ENCODE data around the gene HAUS6. TPM values are rescaled to one million over a fixed set of nuclear protein-coding genes. Genes with fewer than 3 reads are reported as not detected.

The HAUS6 gene
- total and polyA plus RNA-seq, 11 donors = 1.7 to 8.8 (median 5.9) TPM

DNA sequence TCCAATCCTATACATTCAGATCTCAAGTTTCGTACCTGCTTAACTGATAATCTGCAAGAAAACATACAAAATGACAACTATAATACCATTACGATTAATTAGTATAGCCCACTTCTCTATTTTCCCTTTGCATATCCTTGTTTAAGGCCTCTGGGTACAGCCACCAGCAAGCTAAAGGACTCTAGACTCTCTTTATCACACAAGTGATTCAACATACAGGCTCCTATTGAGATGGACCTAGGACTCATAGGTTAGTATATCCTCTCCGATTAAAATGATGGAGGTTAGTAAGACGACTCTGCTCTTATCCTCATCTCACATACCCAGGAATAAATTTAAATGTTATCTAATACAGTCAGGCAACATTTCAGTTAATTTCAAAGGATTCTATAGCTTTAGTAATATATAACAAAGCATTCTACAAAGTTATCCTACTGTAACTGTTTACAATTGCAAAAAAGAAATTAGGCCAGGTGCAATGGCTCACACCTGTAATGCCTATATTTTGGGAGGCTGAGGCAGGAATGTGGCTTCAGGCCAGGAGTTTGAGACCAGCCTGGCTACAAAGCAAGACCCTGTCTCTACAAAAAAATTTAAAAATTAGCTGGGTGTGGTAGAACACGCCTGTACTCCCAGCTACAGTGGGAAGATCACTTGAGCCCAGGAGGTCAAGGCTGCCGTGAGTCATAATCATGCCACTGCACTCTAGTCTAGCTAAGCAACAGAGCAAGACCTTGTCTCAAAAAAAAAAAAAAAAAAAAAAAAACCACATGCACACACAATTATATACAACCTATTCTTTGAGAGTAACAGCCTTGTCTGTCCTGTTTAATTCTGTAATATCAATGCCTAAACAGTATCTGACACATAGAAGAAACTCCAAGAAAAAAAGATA lies 15.4 kb downstream of the HAUS6 start:
- no peak overlapping the region for H3K27ac ChIP-seq
- no peaks in the 10 kb centered on the region for H3K9me3 ChIP-seq
- DNase-seq (no peak), ATAC-seq (no peak)
- no peak overlapping the region for H3K4me3 ChIP-seq
- no peaks in the 10 kb centered on the region for H3K27me3 ChIP-seq
- no peaks in the 10 kb centered on the region for H3K4me1 ChIP-seq
- intact Hi-C loops (cut with DNase I) = loop anchor here in 2 of 10 donors (10.0 kb wide), 2 partner anchors 87 to 367 kb away; no protein-coding TSS in a partner anchor
- TF ChIP-seq POLR2A (IDR thresholded peaks at IDR 0.05) = no peak
- TF ChIP-seq, protein P1, sequence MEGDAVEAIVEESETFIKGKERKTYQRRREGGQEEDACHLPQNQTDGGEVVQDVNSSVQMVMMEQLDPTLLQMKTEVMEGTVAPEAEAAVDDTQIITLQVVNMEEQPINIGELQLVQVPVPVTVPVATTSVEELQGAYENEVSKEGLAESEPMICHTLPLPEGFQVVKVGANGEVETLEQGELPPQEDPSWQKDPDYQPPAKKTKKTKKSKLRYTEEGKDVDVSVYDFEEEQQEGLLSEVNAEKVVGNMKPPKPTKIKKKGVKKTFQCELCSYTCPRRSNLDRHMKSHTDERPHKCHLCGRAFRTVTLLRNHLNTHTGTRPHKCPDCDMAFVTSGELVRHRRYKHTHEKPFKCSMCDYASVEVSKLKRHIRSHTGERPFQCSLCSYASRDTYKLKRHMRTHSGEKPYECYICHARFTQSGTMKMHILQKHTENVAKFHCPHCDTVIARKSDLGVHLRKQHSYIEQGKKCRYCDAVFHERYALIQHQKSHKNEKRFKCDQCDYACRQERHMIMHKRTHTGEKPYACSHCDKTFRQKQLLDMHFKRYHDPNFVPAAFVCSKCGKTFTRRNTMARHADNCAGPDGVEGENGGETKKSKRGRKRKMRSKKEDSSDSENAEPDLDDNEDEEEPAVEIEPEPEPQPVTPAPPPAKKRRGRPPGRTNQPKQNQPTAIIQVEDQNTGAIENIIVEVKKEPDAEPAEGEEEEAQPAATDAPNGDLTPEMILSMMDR (IDR thresholded peaks at IDR 0.05) = no peak
- WGBS, 4 donors = 86 to 94% (median 90%) methylated on average over 6 of the region's 6 CpGs
- peaks cover 0 to 100% (median 95%) of the 10 kb centered on the region in 9 donors for H3K36me3 ChIP-seq

DNA sequence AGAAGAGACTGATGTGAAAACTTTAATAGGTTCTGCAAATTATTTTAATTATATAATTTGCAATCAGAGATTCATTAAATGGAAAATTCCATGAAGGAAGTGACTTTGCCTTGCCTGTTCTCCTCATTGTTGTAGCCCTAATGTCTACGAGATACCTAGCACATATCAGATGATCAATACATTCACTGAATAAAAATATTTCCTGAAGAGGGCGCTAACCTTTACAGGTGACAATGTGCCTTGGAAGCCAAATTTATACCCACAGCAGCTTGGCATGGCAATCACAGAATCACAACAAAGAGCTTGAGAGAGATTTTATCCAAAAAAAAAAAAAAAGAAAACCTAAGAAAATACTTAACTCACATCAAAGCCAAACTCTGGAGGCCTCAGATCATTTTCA lies 17.4 kb downstream of the HAUS6 start:
- 70 to 80% (median 77%) methylated on average over 2 of the region's 2 CpGs for WGBS, 4 donors
- H3K36me3 ChIP-seq = peaks cover 0 to 100% (median 95%) of the 10 kb centered on the region in 9 donors
- DNase-seq (no peak), ATAC-seq (no peak)
- H3K4me1 ChIP-seq = no peaks in the 10 kb centered on the region
- TF ChIP-seq, protein P1 (IDR thresholded peaks at IDR 0.05) = peak in 9 of 12 donors; percentile 7 to 40 (median 29)
- TF ChIP-seq POLR2A (IDR thresholded peaks at IDR 0.05) = no peak
- no peaks in the 10 kb centered on the region for H3K27me3 ChIP-seq
- H3K27ac ChIP-seq = no peak overlapping the region
- no peaks in the 10 kb centered on the region for H3K9me3 ChIP-seq
- H3K4me3 ChIP-seq = no peak overlapping the region
- intact Hi-C loops (cut with DNase I) = loop anchor here in 2 of 10 donors (10.0 kb wide), 2 partner anchors 90 to 370 kb away; no protein-coding TSS in a partner anchor

DNA sequence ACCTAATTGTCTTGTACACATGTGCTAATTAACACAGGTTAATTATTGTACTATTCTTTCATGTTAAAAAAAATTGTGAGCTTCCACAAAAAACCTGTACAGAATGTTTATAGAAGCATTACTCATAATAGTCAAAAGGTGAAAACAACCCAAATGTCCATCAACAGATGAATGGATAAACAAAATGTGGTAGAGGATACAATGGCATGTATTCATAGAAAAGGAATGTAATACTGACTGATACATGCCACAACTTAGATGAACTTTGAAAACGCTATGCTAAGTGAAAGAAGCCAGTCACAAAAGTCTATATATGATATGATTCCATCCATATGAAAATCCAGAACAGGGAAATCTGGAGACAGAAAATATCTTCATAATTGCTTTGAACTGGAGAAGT lies 27.9 kb downstream of the HAUS6 start:
- Histone ChIP-seq H3K27me3 (no peaks in the 10 kb centered on the region), H3K9me3 (no peaks in the 10 kb centered on the region), H3K4me1 (no peaks in the 10 kb centered on the region), H3K36me3 (peaks cover 2 to 97% (median 89%) of the 10 kb centered on the region in 9 donors), H3K4me3 (no peak overlapping the region), H3K27ac (no peak overlapping the region)
- ATAC-seq (no peak), DNase-seq (no peak)
- WGBS, 4 donors = 76 to 89% (median 85%) methylated on average over 1 of the region's 1 CpG
- intact Hi-C loops (cut with DNase I) = no loop called here
- no peak for TF ChIP-seq POLR2A (IDR thresholded peaks at IDR 0.05)
- TF ChIP-seq, protein P1 (IDR thresholded peaks at IDR 0.05) = no peak

DNA sequence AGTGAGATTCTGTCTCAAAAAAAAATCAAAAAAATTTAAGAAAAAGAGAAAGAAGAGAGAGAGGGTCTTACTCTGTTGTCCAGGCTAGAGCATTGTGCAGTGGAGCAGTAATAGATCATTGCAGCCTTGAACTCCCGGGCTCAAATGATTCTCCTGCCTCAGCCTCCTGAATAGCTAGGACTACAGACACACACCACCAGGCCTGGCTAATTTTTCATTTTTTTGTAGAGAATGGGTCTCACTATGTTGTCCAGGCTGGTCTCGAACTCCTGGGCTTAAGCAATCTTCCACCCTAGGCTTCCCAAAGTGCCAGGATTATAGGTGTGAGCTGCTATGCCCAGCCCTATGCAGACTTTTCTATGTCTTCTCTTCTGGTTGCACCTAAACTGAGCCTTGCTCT lies 28.5 kb downstream of the HAUS6 start:
- Histone ChIP-seq H3K27ac (no peak overlapping the region), H3K27me3 (no peaks in the 10 kb centered on the region), H3K9me3 (no peaks in the 10 kb centered on the region), H3K4me3 (no peak overlapping the region), H3K4me1 (no peaks in the 10 kb centered on the region), H3K36me3 (peaks cover 2 to 98% (median 89%) of the 10 kb centered on the region in 9 donors)
- 96 to 100% (median 98%) methylated on average over 2 of the region's 2 CpGs for WGBS, 4 donors
- no peak for DNase-seq
- no peak for ATAC-seq
- TF ChIP-seq, protein P1 (IDR thresholded peaks at IDR 0.05) = no peak
- no peak for TF ChIP-seq POLR2A (IDR thresholded peaks at IDR 0.05)
- intact Hi-C loops (cut with DNase I) = no loop called here
